GM21825 (cell line): Measurements from ENCODE around the gene FGFBP2.

Experiments
- ATAC-seq: cut with Tn5 transposase; IDR thresholded peaks from one replicate; pipeline ENCODE4 v1.9.1; 2021; ENCODE audit warnings: mild to moderate bottlenecking, moderate library complexity; ENCODE audit not compliant: unreplicated experiment

Gene FGFBP2

DNA sequence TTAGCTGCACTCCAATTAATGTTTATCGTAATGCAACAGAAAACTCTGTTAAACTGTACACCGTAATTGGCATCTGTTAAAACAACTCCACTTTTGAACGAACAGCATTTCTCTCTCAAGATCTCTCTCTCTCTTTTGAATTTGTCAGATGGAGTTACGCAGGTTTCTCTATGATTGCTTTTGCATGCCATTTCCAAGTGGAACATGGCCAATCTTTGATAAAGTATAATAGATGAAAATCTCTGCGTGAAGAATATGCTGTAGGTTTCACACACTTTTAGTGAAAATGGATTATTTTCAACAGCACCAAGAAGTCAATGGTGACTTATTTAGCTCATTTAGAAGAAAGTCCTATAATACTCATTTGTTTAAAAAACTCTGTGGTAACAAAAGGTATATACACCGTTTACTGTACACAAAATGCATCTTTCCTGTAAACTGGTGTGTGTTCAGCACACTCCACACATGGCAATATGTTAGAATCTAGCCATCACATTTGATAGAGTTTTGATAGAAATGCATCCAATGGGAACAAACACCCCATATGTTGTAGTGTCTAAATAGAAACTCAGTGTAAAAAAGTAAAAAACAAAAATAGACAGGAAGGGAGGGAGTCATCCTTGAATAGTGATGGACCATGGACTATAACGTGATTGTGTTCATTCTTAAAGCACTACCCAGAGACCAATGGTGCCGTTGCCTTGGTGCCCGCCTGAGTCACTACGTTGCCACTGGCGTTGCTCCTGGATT lies 5.8 kb upstream of the FGFBP2 start:
- no peak for ATAC-seq

DNA sequence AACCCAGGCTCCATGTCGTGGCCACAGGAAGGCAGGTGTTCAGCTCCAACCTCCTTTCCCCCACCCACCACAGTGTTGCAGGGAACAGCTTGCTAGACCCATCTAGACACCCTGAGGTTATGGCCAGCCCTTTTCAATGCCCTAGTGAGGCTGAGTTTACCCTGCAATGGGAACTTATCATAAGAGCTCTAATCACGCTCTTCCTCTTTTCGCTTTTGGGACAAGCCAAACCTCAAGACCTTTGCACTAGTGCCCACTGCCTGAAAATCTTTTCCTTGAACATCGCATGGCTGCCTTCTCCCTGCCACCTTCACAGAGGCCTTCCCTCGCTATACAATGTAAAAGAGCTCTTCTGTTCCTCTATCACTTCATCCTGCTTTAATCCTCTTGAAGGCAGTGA lies 2.4 kb upstream of the FGFBP2 start:
- ATAC-seq, result no peak

DNA sequence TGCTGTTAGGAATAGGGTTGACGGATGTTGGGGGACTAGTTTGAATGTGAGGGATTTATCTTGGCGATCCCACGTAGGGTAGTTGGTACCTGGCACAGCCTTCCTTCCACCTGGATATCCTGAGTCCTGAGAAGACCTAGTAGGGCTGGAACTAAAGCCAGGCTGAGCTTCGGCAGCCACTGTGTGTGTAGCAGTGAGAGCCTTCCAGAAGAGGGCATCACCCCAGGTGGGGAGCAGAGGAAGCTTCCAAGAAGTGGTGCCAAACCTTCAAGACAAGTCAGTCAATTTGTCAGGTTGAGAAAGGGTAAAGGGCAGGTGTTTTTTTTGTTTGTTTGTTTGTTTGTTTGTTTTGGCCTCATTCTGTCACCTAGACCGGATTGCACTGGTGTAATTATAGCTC lies 1.2 kb upstream of the FGFBP2 start:
- ATAC-seq, result no peak

GRCh38 chr4:15963576-15963975 lies 601 bp upstream of the FGFBP2 start:
- ATAC-seq, result peak; percentile 86

- no peak for ATAC-seq
Observed at GRCh38 chr4:15961781-15962510, 1.0 kb downstream of the FGFBP2 start.

GRCh38 chr4:15958562-15958961 lies 4.4 kb downstream of the FGFBP2 start:
- no peak for ATAC-seq

DNA sequence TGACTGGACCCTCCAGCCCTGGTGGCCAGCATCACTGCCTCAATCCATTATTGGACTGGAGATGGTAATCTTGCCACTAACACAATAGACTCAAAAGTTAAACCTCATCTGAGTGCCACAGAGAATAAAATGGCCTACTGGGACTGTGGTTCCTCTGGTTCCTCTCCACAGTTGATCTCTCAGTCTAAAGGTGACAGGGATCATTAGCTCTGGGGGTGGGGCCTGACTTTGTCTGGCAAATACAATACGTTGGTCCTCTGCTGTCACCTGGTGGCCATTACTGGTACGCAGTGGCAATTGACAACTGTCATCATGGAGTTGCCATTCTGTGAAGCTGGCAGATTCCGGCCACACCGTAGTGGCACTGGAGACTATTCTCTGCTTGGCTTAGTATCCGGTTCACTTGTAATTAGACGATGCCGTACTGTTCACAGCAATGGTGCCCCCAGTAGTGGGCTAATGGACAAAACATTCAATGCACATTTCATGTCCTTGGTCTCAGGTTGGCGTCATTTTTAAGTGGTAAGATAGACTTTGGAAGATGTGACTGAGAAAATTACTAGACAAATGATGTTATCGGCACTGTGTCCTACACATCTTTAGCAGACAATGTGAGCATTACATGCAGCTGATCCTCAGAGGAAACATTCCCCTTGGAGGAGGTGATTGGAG lies 6.7 kb downstream of the FGFBP2 start:
- ATAC-seq, result peak; percentile 97

GRCh38 chr4:15955670-15956069 lies 7.3 kb downstream of the FGFBP2 start:
- no peak for ATAC-seq

DNA sequence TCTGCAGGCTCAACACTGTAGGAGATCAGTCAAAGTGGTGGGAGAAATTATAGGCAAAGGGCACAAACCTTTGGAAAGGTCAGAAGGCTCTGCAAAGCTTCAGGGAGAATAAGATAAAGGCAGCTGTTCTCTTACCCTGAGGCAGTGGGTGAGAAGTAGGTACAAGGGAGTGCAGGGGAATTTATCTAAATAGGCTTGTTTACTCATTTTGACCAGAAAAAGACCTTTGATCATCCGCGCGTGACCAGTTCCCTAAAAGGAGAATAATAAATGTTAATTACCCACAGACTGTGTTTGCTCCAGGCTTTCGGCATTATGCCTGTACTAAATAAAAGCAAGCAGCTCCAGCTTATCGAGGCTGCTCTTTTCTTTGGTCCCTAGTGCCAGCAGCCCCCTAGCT lies 9.3 kb downstream of the FGFBP2 start:
- ATAC-seq, result no peak

GRCh38 chr4:15951781-15952180 lies 11.2 kb downstream of the FGFBP2 start:
- no peak for ATAC-seq

- ATAC-seq, result no peak
Observed at GRCh38 chr4:15948826-15949225, 14.1 kb downstream of the FGFBP2 start.

DNA sequence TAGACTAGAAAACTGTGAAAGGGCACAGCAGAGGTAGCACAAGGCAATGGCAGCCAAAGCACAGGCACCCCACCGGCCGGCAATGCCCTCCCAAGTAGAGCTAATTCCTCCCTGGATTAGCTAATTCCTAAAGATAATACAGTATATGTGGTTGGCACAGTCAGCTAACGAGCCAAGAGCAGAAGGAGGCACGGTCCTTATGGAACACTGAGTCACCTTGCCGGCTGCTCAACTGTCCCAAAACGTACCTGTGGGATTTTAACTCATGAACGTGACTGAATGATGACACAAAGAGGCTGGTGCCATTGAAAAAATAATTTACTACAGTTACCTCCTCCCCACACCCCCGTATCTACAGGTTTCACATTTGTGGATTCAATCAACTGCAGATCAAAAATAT lies 15.3 kb downstream of the FGFBP2 start:
- ATAC-seq, result no peak

- no peak for ATAC-seq
Observed at GRCh38 chr4:15945516-15945915, 17.5 kb downstream of the FGFBP2 start.

GRCh38 chr4:15944895-15945294 lies 18.1 kb downstream of the FGFBP2 start:
- no peak for ATAC-seq

- no peak for ATAC-seq
Observed at GRCh38 chr4:15942283-15942682, 20.7 kb downstream of the FGFBP2 start.

- ATAC-seq, result no peak
Observed at GRCh38 chr4:15938640-15939039, 24.3 kb downstream of the FGFBP2 start, which contains the start of gene FGFBP1. Gene FGFBP1 (minus strand): TSS chr4:15938740. CDS start chr4:15936632, 2,108 bp downstream.

- no peak for ATAC-seq
Observed at GRCh38 chr4:15938182-15938581, 24.8 kb downstream of the FGFBP2 start.

GRCh38 chr4:15936495-15936894 lies 26.5 kb downstream of the FGFBP2 start:
- no peak for ATAC-seq

DNA sequence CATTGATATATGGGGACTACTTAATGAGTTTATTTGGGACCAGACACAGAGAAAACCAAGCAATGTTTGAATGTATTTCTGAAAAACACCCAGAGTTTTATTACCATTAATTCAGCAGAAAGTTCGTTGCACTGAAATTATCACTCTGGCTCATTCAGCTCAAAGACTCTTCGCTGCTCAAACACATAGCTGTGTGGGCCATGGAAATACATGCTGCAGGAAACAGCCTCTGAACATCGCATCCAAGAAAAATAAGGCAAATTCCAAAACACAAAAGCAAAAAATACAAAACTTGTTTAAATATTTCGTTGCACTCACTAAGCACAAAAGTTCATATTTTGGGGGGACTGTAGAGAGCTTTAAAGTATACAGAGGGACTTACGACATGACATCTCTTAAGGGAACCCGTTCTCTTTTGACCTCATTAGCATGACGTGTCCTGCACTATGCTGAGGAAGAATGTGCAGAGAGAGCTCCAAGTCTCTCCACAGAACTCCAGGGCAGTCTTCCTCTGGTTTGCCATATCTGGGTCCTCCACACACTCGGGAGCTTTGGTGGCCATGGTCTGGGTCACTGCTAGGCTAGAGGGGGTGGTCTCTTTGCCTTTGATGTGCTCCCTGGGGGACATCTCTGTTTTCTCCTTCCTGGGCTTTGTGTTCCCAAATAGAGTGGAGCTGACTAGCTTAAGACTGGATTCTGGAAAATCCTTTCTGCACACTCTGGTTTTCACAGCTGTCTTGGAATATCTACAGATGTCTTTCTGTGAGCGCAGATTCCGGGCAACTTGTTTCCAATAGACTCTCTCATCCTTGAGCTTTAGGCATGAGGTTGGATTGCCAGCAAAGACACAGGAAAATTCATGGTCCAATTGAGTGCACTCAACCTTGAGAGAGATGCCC lies 27.2 kb downstream of the FGFBP2 start:
- ATAC-seq, result no peak

DNA sequence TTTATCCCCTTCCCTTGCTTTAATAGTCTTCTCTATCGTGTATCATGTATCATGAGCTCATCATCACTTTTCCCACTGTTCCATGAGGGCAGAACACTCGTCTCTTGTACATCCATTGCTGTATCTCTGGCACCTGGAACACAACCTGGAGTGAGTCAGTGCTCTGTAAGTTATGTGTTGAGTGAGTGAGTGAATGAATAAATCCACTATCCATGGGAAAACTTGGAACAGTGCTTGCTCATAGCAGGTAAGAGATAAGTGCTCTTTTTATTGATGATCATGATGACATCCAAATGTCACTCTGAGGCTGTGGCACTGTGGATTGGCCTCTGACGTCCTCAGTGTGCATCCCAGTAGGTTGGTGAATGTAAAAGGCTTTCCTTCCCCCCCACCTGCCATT lies 28.7 kb downstream of the FGFBP2 start:
- ATAC-seq, result no peak
